OCI-LY7 (cell line): ENCODE measurements around the gene CTNNBL1.

Experiments used
- EZH2phosphoT487 ChIP-seq: fragments of 200-600 bp; sonication (generic); IDR thresholded peaks from 2 replicates; pipeline ENCODE4 v1.6.1; 2018; ENCODE audit warnings: low read depth, borderline replicate concordance, mild to moderate bottlenecking, mixed run types, antibody characterized with exemption, low read length, moderate library complexity, mixed read lengths
- TF ChIP-seq, protein P1 (sequence below): fragments of 200-600 bp; sonication (generic); conservative IDR thresholded peaks from 2 replicates; pipeline ENCODE4 v1.5.1; 2014; ENCODE audit warnings: mild to moderate bottlenecking, antibody characterized with exemption, low read length, moderate library complexity, mixed read lengths

DNA sequence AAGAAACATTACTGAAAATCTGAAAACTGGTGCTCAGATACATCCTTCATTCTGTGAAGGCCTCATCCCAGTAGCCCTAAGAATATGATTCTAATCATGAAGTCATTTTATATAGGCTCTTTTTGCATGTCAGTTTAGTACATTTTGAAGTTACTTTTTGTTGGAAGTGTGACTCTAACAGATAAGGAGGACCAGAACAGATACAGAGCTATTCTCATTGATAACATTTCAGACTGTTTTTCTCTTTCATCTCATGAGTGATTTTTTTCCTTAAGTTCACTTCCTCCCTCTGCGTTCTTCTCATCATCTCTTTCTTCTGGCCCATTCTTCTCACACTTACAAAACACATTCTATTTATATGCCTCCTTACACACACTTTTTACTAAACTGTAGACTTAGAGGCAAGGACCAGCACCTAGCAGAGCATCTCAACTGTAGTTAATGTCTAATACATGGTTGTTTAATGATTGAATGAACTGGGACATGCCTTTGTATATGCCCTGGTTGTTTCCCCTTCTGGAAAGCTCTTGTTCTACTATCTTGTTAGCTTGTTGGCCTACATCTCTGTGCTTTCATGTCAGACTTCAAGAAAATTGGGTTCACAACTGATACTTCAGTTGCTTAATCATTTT, 8.7 kb downstream of the CTNNBL1 start:
- TF ChIP-seq EZH2phosphoT487 = no peak
- TF ChIP-seq, protein P1, sequence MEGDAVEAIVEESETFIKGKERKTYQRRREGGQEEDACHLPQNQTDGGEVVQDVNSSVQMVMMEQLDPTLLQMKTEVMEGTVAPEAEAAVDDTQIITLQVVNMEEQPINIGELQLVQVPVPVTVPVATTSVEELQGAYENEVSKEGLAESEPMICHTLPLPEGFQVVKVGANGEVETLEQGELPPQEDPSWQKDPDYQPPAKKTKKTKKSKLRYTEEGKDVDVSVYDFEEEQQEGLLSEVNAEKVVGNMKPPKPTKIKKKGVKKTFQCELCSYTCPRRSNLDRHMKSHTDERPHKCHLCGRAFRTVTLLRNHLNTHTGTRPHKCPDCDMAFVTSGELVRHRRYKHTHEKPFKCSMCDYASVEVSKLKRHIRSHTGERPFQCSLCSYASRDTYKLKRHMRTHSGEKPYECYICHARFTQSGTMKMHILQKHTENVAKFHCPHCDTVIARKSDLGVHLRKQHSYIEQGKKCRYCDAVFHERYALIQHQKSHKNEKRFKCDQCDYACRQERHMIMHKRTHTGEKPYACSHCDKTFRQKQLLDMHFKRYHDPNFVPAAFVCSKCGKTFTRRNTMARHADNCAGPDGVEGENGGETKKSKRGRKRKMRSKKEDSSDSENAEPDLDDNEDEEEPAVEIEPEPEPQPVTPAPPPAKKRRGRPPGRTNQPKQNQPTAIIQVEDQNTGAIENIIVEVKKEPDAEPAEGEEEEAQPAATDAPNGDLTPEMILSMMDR = no peak
